Fibroblast of lung (primary cell): ENCODE measurements around the gene PUS1. TPM values are rescaled to one million over a fixed set of nuclear protein-coding genes. Genes with fewer than 3 reads are reported as not detected.

Experiments used
- DNase-seq, 2 donors: peaks; one replicate each; pipeline versions ENCODE4 v3.0.0 to v3.0.0-alpha.2; 2010; ENCODE audit warnings: low read depth in 2 of 2
- H2AFZ ChIP-seq: 2 replicates; pipeline ENCODE4 v1.5.1; 2012; ENCODE audit warnings: low read length, control low read depth, inconsistent platforms
- H3K27ac ChIP-seq: 2 replicates; pipeline ENCODE4 v1.5.1; 2011; ENCODE audit warnings: low read length, control low read depth; ENCODE audit not compliant: insufficient read depth
- H3K27me3 ChIP-seq: 2 replicates; pipeline ENCODE4 v1.5.1; 2011; ENCODE audit warnings: mild to moderate bottlenecking, low read length; ENCODE audit not compliant: control insufficient read depth, insufficient read depth
- H3K36me3 ChIP-seq: 2 replicates; pipeline ENCODE4 v1.5.1; 2011; ENCODE audit warnings: low read length; ENCODE audit not compliant: control insufficient read depth, insufficient read depth
- H3K4me1 ChIP-seq: 2 replicates; pipeline ENCODE4 v1.5.1; 2011; ENCODE audit warnings: low read length; ENCODE audit not compliant: control insufficient read depth, insufficient read depth; ENCODE audit errors: extremely low read depth
- H3K4me2 ChIP-seq: 2 replicates; pipeline ENCODE4 v1.5.1; 2011; ENCODE audit warnings: low read length, control low read depth; ENCODE audit not compliant: insufficient read depth; ENCODE audit errors: extremely low read depth
- H3K4me3 ChIP-seq, 4 experiments: fragments of 200-600 bp in 1 of 4; sonication (generic) in 1 of 4; replicated peaks in 1 of 4; 2 replicates each; pipeline ENCODE4 v1.5.1; 2011 to 2016; ENCODE audit warnings: low read length in 4 of 4, low read depth in 3 of 4, mild to moderate bottlenecking in 3 of 4, control low read depth in 2 of 4, inconsistent platforms in 1 of 4, mixed read lengths in 1 of 4; ENCODE audit not compliant: insufficient read depth in 1 of 4; ENCODE audit errors: control extremely low read depth in 1 of 4
- H3K79me2 ChIP-seq: 2 replicates; pipeline ENCODE4 v1.5.1; 2012; ENCODE audit warnings: mild to moderate bottlenecking, low read length, inconsistent platforms; ENCODE audit not compliant: control insufficient read depth, insufficient read depth
- H3K9ac ChIP-seq: 2 replicates; pipeline ENCODE4 v1.5.1; 2011; ENCODE audit warnings: mild to moderate bottlenecking, low read length, control low read depth; ENCODE audit not compliant: insufficient read depth
- H3K9me3 ChIP-seq: 2 replicates; pipeline ENCODE4 v1.5.1; 2012; ENCODE audit warnings: low read depth, low read length; ENCODE audit not compliant: control insufficient read depth, insufficient read depth
- H4K20me1 ChIP-seq: 2 replicates; pipeline ENCODE4 v1.5.1; 2011; ENCODE audit warnings: low read length; ENCODE audit not compliant: control insufficient read depth, insufficient read depth; ENCODE audit errors: extremely low read depth
- CTCF ChIP-seq, 2 donors: IDR thresholded peaks in 1 of 2; conservative IDR thresholded peaks in 1 of 2; 1 replicate in 1 of 2; 2 replicates in 1 of 2; pipeline ENCODE4 v1.5.1; 2011 to 2012; ENCODE audit warnings: low read length in 2 of 2, control low read depth in 1 of 2, inconsistent platforms in 1 of 2, low read depth in 1 of 2, mild to moderate bottlenecking in 1 of 2
- EZH2 ChIP-seq: IDR thresholded peaks from 2 replicates; pipeline ENCODE4 v1.5.1; 2012; ENCODE audit warnings: low read length, control low read depth, mild to moderate bottlenecking; ENCODE audit errors: missing control alignments
- polyA plus RNA-seq, 2 donors: library from polyadenylated mRNA; depleted of rRNA in 1 of 2; stranded (reverse) in 1 of 2; unstranded in 1 of 2; fragments of >200 nt; gene quantifications; 2 replicates each; pipeline ENCODE4 v1.2.1, GENCODE V29; 2011 to 2012; ENCODE audit warnings: missing spikeins in 1 of 2
- total RNA-seq: library from RNA; depleted of rRNA; stranded (reverse); fragments of >200 nt; gene quantifications from 2 replicates; pipeline ENCODE4 v1.2.1, GENCODE V29; 2014

PUS1 gene
- total and polyA plus RNA-seq, 2 donors (not counting 1 experiment from before 2014, with no cell fraction given) = 8.3 to 10.1 TPM

GRCh38 chr12:131962069-131962468 lies 33.0 kb downstream of the PUS1 start:
- DNase-seq = no peak

GRCh38 chr12:131963381-131963780 lies 34.3 kb downstream of the PUS1 start:
- Histone ChIP-seq H3K36me3 (no peaks in the 10 kb centered on the region), H3K27me3 (no peaks in the 10 kb centered on the region), H3K79me2 (peaks cover 54% of the 10 kb centered on the region), H3K4me3 (no peak overlapping the region), H3K27ac (no peak overlapping the region), H2AFZ (no peak overlapping the region), H4K20me1 (no peaks in the 10 kb centered on the region), H3K9ac (no peak overlapping the region), H3K4me2 (no peak overlapping the region), H3K9me3 (no peaks in the 10 kb centered on the region), H3K4me1 (no peaks in the 10 kb centered on the region)
- DNase-seq = no peak
- TF ChIP-seq EZH2 (no peak), CTCF (conservative IDR thresholded peaks at IDR 0.05 in 1 of 2, IDR thresholded peaks at IDR 0.05 in 1 of 2; ENCODE audit: low read depth in 1 of 2, low read length in 2 of 2) (no peak)

More at GRCh38 chr12:131962069-131962468, 33.0 kb downstream of the PUS1 start:
- Histone ChIP-seq H3K4me3 (no peak overlapping the region), H3K27ac (no peak overlapping the region), H3K27me3 (no peaks in the 10 kb centered on the region), H3K4me2 (no peak overlapping the region), H3K9ac (no peak overlapping the region), H4K20me1 (no peaks in the 10 kb centered on the region), H3K4me1 (no peaks in the 10 kb centered on the region), H3K36me3 (no peaks in the 10 kb centered on the region), H2AFZ (no peak overlapping the region), H3K79me2 (peaks cover 55% of the 10 kb centered on the region), H3K9me3 (no peaks in the 10 kb centered on the region)
- TF ChIP-seq EZH2 (no peak), CTCF (conservative IDR thresholded peaks at IDR 0.05 in 1 of 2, IDR thresholded peaks at IDR 0.05 in 1 of 2; ENCODE audit: low read depth in 1 of 2, low read length in 2 of 2) (no peak)

- TF ChIP-seq CTCF (conservative IDR thresholded peaks at IDR 0.05 in 1 of 2, IDR thresholded peaks at IDR 0.05 in 1 of 2; ENCODE audit: low read depth in 1 of 2, low read length in 2 of 2) = no peak
- no peak for TF ChIP-seq EZH2
Measured at GRCh38 chr12:131965073-131965472, 36.0 kb downstream of the PUS1 start.

More at GRCh38 chr12:131965073-131965472, 36.0 kb downstream of the PUS1 start:
- no peaks in the 10 kb centered on the region for H3K36me3 ChIP-seq
- H3K4me1 ChIP-seq = no peaks in the 10 kb centered on the region
- DNase-seq = peak; percentile 11 to 22
- no peak overlapping the region for H3K4me2 ChIP-seq
- no peaks in the 10 kb centered on the region for H4K20me1 ChIP-seq
- H2AFZ ChIP-seq = no peak overlapping the region
- H3K27me3 ChIP-seq = no peaks in the 10 kb centered on the region
- H3K79me2 ChIP-seq = peaks cover 54% of the 10 kb centered on the region
- H3K4me3 ChIP-seq = no peak overlapping the region
- H3K9me3 ChIP-seq = no peaks in the 10 kb centered on the region
- no peak overlapping the region for H3K27ac ChIP-seq
- no peak overlapping the region for H3K9ac ChIP-seq
